ENCODE measurements around the gene EYA3. TPM values are rescaled to one million over a fixed set of nuclear protein-coding genes. Genes with fewer than 3 reads are reported as not detected.

Gene EYA3
- total and polyA plus RNA-seq, 2 of the 4 experiments (the other 2 are of a cell fraction): 9.1 to 17.6 TPM

GRCh38 chr1:27936370-27936769, 152.0 kb downstream of the EYA3 start:
- H3K9ac ChIP-seq (ENCODE audit: low read depth, low read length): no peak overlapping the region
- H3K4ac ChIP-seq (ENCODE audit: low read depth, low read length): no peak overlapping the region
- H3K23ac ChIP-seq (ENCODE audit: low read depth, low read length): no peak overlapping the region
- no peak overlapping the region for H2BK5ac ChIP-seq (ENCODE audit: low read depth, low read length, poor library complexity, severe bottlenecking)
- ChIA-PET CTCF (no interaction called here), POLR2A (ENCODE audit: unreplicated experiment) (no interaction called here)
- intact Hi-C loops (cut with micrococcal nuclease) (no loop called here), in situ Hi-C loops (cut with MboI; ENCODE audit: low sequenced_read_pairs) (no loop called here), dilution Hi-C loops (cut with HindIII; ENCODE audit: low sequenced_read_pairs, unreplicated experiment) (no loop called here)
- no peaks in the 10 kb centered on the region for H3K79me1 ChIP-seq (ENCODE audit: low read depth in 1 of 2, low read length in 2 of 2)
- no peak overlapping the region for H2BK120ac ChIP-seq (ENCODE audit: low read depth, low read length)
- H3K27ac ChIP-seq (ENCODE audit: insufficient read depth, low read length): no peak overlapping the region
- H2AFZ ChIP-seq (replicated peaks; ENCODE audit: low read length, poor library complexity): no peak overlapping the region
- no peak overlapping the region for H4K91ac ChIP-seq (ENCODE audit: insufficient read depth, low read depth, low read length)
- ATAC-seq (ENCODE audit: low read depth) (no peak), DNase-seq (no peak)
- H2AK5ac ChIP-seq (ENCODE audit: low read depth, low read length): no peak overlapping the region
- peaks cover 4% of the 10 kb centered on the region for H3K4me1 ChIP-seq (ENCODE audit: control insufficient read depth, insufficient read depth, low read length)
- no peaks in the 10 kb centered on the region for H4K20me1 ChIP-seq (ENCODE audit: insufficient read depth, low read length)
- H3K18ac ChIP-seq (ENCODE audit: low read depth, low read length): no peak overlapping the region
- no peak for TF ChIP-seq BHLHE40 (IDR thresholded peaks at IDR 0.05; ENCODE audit: low read depth, low read length)
- no peak for TF ChIP-seq MXI1 (IDR thresholded peaks at IDR 0.05; ENCODE audit: borderline replicate concordance, low read depth, low read length)
- TF ChIP-seq CHD1 (IDR thresholded peaks at IDR 0.05; ENCODE audit: low read depth, low read length): no peak
- no peak for TF ChIP-seq CEBPB (IDR thresholded peaks at IDR 0.05; ENCODE audit: low read depth, low read length)
- TF ChIP-seq RAD21 (IDR thresholded peaks at IDR 0.05; ENCODE audit: low read length): no peak
- TF ChIP-seq FOS (IDR thresholded peaks at IDR 0.05; ENCODE audit: low read depth, low read length): no peak
- TF ChIP-seq POLR2A (IDR thresholded peaks at IDR 0.05; ENCODE audit: low read depth, low read length): no peak
- no peak for TF ChIP-seq CTCF (conservative IDR thresholded peaks at IDR 0.05; ENCODE audit: low read depth, low read length)
- no peak for TF ChIP-seq USF2 (IDR thresholded peaks at IDR 0.05; ENCODE audit: low read depth, low read length)
- no peak for TF ChIP-seq RCOR1 (IDR thresholded peaks at IDR 0.05; ENCODE audit: insufficient replicate concordance, low read length)
- TF ChIP-seq RFX5 (IDR thresholded peaks at IDR 0.05; ENCODE audit: low read depth, low read length): no peak
- TF ChIP-seq NFE2L2 (IDR thresholded peaks at IDR 0.05; ENCODE audit: low read depth, low read length): no peak
- no peak for TF ChIP-seq ELK1 (IDR thresholded peaks at IDR 0.05; ENCODE audit: borderline replicate concordance, low read depth, low read length)
- no peak for TF ChIP-seq SMC3 (IDR thresholded peaks at IDR 0.05; ENCODE audit: low read depth, low read length)
- TF ChIP-seq MAFK (IDR thresholded peaks at IDR 0.05; ENCODE audit: low read depth, low read length): no peak
- no peak for TF ChIP-seq MAZ (IDR thresholded peaks at IDR 0.05; ENCODE audit: borderline replicate concordance, low read depth, low read length)
- H3K36me3 ChIP-seq (ENCODE audit: control insufficient read depth, insufficient read depth, low read length): no peaks in the 10 kb centered on the region
- no peak overlapping the region for H2AK9ac ChIP-seq (replicated peaks; ENCODE audit: low read depth, low read length, poor library complexity)
- no peak overlapping the region for H3K56ac ChIP-seq (ENCODE audit: extremely low read depth, insufficient read depth, low read length)
- H4K8ac ChIP-seq (ENCODE audit: low read depth in 2 of 2, low read length in 2 of 2): no peak overlapping the region
- H3K4me2 ChIP-seq (ENCODE audit: low read depth, low read length): no peak overlapping the region
- H3K9me3 ChIP-seq (ENCODE audit: control insufficient read depth, insufficient read depth, low read length): no peaks in the 10 kb centered on the region
- H3K27me3 ChIP-seq (ENCODE audit: control insufficient read depth, insufficient read depth, low read length): peaks cover 25% of the 10 kb centered on the region
- H3K14ac ChIP-seq (replicated peaks; ENCODE audit: low read depth, low read length): no peak overlapping the region
- H3K9me1 ChIP-seq (ENCODE audit: insufficient read depth, low read length): no peaks in the 10 kb centered on the region
- H3K4me3 ChIP-seq (ENCODE audit: insufficient read depth, low read depth, low read length): no peak overlapping the region
- H2BK15ac ChIP-seq (ENCODE audit: low read depth, low read length): no peak overlapping the region
- BruUV-seq (replicated peaks): no TSS peak
- H2BK20ac ChIP-seq (ENCODE audit: low read depth, low read length): no peak overlapping the region
- H4K5ac ChIP-seq (ENCODE audit: low read depth, low read length): no peak overlapping the region
- no CpG with 5 or more reads among the region's 5 CpGs for WGBS, 2 experiments (ENCODE audit: extremely low coverage in 2 of 2, insufficient read length in 1 of 2)

Measured in IMR-90 (cell line).